DOHH2 (cell line): ENCODE data around the gene CACNA2D4.

ENCODE experiments used
- EZH2phosphoT487 ChIP-seq: fragments of 200-600 bp; sonication (generic); IDR thresholded peaks from 2 replicates; pipeline ENCODE4 v1.6.1; 2017; ENCODE audit warnings: borderline replicate concordance, mild to moderate bottlenecking, antibody characterized with exemption, low read length, moderate library complexity, mixed read lengths
- TF ChIP-seq, protein P1 (sequence below): fragments of 200-600 bp; sonication (generic); IDR thresholded peaks from one replicate; pipeline ENCODE4 v1.5.1; 2014; ENCODE audit warnings: antibody characterized with exemption, mild to moderate bottlenecking, low read depth, low read length; ENCODE audit not compliant: poor library complexity, severe bottlenecking

DNA sequence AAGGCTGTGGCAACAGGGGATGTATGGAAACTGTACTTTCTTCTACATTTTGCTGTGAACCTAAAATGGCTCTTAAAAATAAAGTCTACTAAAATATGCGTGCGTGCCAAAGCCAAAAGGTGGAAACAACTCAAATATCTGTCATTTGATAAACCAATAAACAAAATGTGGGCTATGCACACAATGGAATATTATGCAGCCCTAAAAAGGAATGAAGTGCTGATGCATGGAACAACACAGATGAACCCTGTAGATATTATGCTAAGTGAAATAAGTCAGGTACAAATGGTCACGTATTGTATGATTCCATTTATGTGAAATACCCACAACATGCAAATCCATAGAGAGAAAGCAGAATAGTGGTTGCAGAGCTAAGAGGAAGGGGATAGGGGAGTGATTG, 8.0 kb downstream of the CACNA2D4 start:
- TF ChIP-seq, protein P1, sequence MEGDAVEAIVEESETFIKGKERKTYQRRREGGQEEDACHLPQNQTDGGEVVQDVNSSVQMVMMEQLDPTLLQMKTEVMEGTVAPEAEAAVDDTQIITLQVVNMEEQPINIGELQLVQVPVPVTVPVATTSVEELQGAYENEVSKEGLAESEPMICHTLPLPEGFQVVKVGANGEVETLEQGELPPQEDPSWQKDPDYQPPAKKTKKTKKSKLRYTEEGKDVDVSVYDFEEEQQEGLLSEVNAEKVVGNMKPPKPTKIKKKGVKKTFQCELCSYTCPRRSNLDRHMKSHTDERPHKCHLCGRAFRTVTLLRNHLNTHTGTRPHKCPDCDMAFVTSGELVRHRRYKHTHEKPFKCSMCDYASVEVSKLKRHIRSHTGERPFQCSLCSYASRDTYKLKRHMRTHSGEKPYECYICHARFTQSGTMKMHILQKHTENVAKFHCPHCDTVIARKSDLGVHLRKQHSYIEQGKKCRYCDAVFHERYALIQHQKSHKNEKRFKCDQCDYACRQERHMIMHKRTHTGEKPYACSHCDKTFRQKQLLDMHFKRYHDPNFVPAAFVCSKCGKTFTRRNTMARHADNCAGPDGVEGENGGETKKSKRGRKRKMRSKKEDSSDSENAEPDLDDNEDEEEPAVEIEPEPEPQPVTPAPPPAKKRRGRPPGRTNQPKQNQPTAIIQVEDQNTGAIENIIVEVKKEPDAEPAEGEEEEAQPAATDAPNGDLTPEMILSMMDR: no peak
- TF ChIP-seq EZH2phosphoT487: no peak
